Cortex of kidney (tissue), 1 donor: Measurements from ENCODE around the gene PFN1.
"Not testable (repeated sequence)": the region's sequence is repeated elsewhere in the genome, so short reads cannot be mapped to it uniquely, and the experiment has no call there.

Source experiments
- DNase-seq: peaks from one replicate; lab custom pipeline; 2025; lab: John Stamatoyannopoulos, UW

The PFN1 gene

DNA sequence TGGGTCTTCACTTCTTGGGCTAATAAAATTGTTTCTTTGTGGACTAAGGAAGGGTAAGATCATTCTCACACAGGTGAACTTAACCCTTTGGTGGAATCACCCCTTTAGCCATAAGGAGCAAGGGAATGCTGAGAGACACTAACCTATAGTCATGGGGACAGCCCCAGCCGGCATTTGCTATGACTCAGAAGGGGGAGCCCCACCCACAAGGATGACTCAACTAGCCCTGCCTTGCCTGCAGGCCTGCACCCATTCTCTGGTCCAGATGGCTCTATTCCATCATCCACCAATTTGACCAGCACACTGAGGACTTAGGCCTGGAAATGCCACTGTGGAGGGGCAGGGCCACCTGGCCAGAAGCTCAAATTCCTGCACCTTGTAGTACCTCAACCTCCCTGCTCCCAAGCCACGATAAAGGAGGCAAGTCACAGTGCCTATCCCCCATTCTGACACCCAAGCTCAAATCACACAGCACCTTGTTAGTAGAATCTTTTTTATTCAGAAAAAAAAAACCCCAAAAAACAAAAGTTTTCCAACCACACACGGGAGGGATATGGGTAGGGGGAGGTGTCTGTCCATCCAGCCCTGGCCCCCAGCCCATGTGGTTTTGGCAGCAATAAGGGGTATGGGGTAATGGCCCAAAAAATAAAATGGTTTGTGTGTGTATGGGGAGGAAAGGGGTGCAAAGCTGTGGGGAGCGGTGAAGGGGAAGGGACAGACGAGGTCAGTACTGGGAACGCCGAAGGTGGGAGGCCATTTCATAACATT is 3.0 kb downstream of the PFN1 start:
- DNase-seq: no peak

DNA sequence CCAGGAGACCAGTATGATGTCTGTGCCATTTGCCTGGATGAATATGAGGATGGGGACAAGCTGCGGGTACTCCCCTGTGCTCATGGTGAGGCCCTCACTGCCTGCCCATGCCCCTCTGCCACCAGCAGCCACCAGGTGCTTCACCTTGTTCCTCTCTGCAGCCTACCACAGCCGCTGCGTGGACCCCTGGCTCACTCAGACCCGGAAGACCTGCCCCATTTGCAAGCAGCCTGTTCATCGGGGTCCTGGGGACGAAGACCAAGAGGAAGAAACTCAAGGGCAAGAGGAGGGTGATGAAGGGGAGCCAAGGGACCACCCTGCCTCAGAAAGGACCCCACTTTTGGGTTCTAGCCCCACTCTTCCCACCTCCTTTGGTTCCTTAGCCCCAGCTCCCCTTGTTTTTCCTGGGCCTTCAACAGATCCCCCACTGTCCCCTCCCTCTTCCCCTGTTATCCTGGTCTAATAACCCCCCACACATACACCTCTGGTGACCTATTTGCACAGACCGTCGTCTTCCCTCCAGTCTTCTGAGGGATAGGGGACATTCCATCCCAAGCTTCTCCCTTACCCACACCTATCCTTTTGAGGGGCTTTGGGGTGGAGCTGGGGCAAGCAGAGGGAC is 3.7 kb downstream of the PFN1 start:
- no peak for DNase-seq

DNA sequence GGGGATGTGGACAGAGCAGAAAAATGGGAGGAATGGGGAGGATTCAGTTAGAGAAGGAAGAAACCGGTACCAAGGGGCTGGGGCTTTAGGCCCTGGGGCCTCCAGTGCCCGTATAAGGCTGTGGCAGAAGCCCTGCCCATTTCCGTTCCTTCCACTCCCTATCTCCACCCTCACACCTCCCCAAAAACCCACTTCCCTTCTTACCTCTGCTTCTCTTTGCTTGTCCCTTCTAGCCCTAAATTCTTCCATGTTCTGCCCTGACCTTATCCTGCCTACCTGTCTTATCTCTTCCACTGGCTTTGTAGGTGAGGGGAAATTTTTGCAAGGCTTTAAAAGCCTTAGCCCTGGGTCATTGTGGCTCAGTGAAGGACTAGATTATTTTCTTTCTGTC is 4.2 kb downstream of the PFN1 start:
- no peak for DNase-seq

- DNase-seq: no peak
Measured at GRCh38 chr17:4942760-4943508, 5.4 kb downstream of the PFN1 start.

DNA sequence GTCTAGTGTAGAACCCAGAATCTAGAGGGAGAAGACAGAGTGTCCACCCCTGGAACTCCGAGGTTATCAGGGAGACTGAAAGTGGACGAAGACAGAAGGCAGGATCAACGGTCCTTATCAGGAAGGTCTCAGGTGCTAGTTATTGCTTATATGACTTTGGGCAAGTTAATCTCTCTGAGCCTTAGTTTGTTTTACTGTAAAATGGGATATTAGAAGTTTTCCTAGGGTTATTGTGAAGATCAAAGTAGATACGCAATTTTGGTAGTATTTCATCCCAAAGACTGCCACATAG is 7.1 kb downstream of the PFN1 start:
- DNase-seq: no peak

- no peak for DNase-seq
Measured at GRCh38 chr17:4940555-4941318, 7.6 kb downstream of the PFN1 start.

GRCh38 chr17:4939796-4940554 is 8.4 kb downstream of the PFN1 start, which contains the start of the genes RNF167 and SLC25A11:
Gene RNF167 (plus strand): TSS chr17:4940268. CDS start chr17:4940910, 642 bp downstream.
Gene SLC25A11 (minus strand): TSS chr17:4940046. CDS start chr17:4939910, 136 bp downstream.
- DNase-seq: peak; percentile 97

DNA sequence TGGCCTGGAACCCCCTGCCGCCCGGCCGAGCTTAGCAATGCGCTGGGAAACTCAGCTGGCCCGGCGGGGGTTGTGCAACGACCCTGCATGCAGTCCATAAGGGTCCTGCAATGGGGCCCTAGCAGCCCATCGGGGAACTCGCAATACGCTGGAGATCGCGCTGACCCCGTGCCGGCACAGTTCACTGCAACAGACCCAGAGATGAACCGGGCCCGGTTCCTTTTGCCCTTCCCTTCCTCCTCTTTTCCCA is 8.9 kb downstream of the PFN1 start:
- no peak for DNase-seq

DNA sequence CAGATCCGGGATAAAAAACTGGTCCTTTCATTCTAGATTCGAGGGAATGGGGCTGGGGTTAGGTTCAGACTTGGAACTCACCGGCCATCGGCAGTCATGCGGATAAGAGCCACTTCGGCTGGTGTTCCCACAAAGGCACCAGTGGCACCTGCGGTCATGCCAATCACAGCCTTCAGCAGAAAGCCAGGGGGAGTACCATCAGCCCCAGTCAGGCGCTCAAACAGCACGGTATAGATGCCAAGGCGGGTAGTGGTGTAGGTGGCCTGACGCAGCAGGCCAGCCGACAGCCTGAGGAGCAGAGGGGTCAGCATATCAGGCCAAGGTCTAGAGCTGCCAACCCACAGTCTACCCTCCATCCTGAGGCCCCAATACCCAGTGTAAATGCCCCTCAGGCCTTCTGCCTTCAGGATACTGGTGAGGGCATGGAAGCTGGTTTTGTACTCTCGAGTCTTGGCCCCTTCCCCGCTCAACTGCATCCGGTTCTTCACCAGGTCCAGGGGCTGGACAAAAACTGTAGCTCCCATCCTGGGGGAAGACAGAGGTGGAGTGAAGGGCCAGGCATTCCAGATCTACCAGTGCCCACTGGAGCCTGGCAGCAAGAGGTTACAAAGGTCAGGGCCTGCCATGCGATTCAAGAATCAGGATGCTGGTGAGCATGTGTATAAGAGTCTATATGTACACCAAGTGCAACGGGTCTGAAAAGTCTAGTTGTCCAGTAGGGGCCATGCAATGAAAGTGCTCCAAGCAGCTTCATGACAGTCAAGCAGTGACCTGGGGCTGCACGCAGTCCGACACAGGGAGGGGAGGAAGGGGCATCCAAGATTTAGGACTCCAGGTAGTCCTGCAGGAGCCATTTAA is 9.4 kb downstream of the PFN1 start:
- DNase-seq: no peak

DNA sequence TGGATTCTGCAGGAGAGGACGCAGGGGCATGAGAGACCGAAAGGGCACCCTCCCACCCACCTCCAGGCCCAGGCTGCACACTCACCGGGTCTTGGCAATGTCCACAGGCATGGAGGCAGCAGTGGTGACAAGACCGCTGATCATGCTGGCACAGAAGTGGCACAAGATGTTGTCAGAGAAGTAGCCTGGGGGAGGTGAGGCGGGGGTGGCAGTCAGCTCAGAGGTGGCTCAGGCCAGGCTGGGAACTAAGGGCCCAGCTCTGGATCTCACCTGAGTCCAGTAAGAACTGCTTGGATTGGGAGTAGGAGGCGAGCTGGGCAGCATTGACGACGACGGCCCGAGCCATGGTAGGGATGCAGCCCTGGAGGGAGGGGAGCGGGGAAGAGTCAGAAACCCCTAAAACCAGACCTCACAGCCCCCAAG is 10.2 kb downstream of the PFN1 start:
- DNase-seq: no peak

DNA sequence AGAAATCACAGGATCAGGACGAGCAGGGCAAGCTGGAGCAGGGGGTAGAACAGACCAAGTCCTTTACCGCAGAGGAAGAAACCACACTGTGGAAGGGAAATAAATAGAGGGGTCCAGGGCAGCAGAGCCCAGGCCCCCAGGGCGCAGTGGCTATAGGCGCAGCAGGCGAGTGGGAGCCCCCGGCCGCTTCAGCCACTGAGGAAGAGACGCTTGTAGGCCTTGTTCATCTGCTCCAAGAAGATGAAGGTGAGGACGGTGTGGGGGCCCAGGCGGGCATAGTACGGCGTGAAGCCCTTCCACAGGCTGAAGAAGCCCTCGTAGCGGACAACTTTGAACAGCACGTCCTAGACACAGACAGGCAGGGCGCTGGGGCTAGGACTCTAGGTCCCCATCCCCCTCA is 10.8 kb downstream of the PFN1 start:
- DNase-seq: no peak

- no peak for DNase-seq
Measured at GRCh38 chr17:4936436-4936835, 11.9 kb downstream of the PFN1 start.

DNA sequence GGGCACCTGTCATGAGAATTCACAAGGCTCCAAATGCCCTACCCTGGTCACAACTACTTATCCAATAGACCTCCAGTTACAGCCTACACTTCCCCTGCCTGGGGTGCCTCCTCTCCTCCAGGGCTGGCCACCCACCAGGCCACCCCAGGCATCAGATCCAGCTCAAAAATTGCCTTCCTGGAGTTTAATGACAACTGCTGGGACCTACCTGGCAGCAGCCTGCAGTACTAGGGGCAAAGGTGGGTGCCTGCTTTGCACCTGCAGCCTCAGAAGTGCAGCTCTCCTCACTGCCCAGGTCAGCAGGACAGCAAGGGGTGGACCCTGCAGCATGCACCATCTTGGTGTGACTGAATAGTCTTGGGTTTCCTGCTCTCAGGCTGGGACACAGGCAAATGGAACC is 12.7 kb downstream of the PFN1 start:
- no peak for DNase-seq

- DNase-seq: no peak
Measured at GRCh38 chr17:4934173-4934979, 14.0 kb downstream of the PFN1 start.

- DNase-seq: no peak
Measured at GRCh38 chr17:4933646-4934045, 14.7 kb downstream of the PFN1 start.

GRCh38 chr17:4932756-4933155 is 15.6 kb downstream of the PFN1 start:
- DNase-seq: no peak

GRCh38 chr17:4931963-4932362 is 16.4 kb downstream of the PFN1 start, which contains the start of gene GP1BA:
Gene GP1BA (plus strand): TSS chr17:4932277. CDS start chr17:4932605, 328 bp downstream.
- DNase-seq: no peak

DNA sequence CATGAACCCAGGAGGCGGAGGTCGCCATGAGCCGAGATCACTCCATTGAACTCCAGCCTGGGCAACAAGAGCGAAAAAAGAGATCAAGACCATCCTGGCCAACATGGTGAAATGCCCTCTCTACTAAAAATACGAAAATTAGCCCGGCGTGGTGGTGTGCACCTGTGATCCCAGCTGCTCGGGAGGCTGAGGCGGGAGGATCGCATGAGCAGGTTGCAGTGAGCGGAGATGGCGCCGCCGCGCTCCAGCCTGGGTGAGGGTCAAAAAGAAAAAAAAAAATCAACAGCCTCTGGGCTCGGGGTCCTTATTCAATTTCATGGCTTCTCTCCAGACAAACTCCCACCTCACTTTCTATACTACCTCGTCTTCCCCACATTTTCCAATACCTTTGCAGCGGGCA is 19.4 kb downstream of the PFN1 start:
- no peak for DNase-seq

- DNase-seq: not testable (repeated sequence)
Measured at GRCh38 chr17:4926577-4927335, 21.6 kb downstream of the PFN1 start.
